Tibial nerve (tissue), 3 donors: ENCODE data around the gene RALGDS.
"Not testable (repeated sequence)": the region's sequence is repeated elsewhere in the genome, so short reads cannot be mapped to it uniquely, and the experiment has no call there.

Experiments
- EP300 ChIP-seq, 2 donors: sonication (generic); formaldehyde crosslinking; IDR thresholded peaks; one replicate each; pipeline ENCODE4 v1.6.1; 2017; ENCODE audit warnings: antibody characterized with exemption in 2 of 2, mild to moderate bottlenecking in 1 of 2
- POLR2A ChIP-seq, 2 donors: fragments of 450-650 bp; IDR thresholded peaks; one replicate each; pipeline ENCODE4 v1.6.1; 2017; ENCODE audit warnings: antibody characterized with exemption in 2 of 2, mild to moderate bottlenecking in 2 of 2, moderate library complexity in 2 of 2

DNA sequence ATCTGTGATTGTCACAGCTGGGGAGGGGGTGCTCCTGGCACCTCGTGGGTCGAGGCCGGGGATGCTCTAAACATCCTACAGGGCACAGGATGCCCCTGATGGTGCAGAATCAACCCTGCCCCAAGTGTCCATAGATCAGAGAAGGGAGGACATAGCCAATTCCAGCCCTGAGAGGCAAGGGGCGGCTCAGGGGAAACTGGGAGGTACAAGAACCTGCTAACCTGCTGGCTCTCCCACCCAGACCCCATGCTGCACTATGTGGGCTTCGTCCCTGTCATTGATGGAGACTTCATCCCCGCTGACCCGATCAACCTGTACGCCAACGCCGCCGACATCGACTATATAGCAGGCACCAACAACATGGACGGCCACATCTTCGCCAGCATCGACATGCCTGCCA, 52.6 kb downstream of the RALGDS start:
- not testable (repeated sequence) for TF ChIP-seq POLR2A, EP300 (IDR thresholded peaks at IDR 0.05)
